ENCODE results near the gene NTM. TPM values are rescaled to one million over a fixed set of nuclear protein-coding genes. Genes with fewer than 3 reads are reported as not detected.

The NTM gene
- total and polyA plus RNA-seq, 2 donors (not counting 3 experiments of a cell fraction or from before 2014, with no cell fraction given), result 1.00 to 1.1 TPM

- no peak overlapping the region for H3K27ac ChIP-seq (ENCODE audit: insufficient read depth, low read depth, low read length)
- no peaks in the 10 kb centered on the region for H4K20me1 ChIP-seq (replicated peaks; ENCODE audit: control insufficient read depth, extremely low read depth, insufficient read depth, low read length)
- H3K9me1 ChIP-seq (replicated peaks; ENCODE audit: control insufficient read depth, extremely low read depth, insufficient read depth, low read length), result no peaks in the 10 kb centered on the region
- no peak overlapping the region for H3K9ac ChIP-seq (replicated peaks; ENCODE audit: extremely low read depth, insufficient read depth, low read length)
- H3K36me3 ChIP-seq (ENCODE audit: control insufficient read depth in 2 of 2, extremely low read depth in 1 of 2, insufficient read depth in 2 of 2, low read length in 2 of 2), result no peaks in the 10 kb centered on the region
- no peak overlapping the region for H2AFZ ChIP-seq (ENCODE audit: low read depth, low read length)
- CTCF ChIA-PET, result interaction anchor here (1.4 kb wide), 1 partner anchor 12 kb away, joined by 4 read pairs; no protein-coding TSS in a partner anchor
- DNase-seq (ENCODE audit: low read depth, low spot score), result no peak
- intact Hi-C loops (cut with micrococcal nuclease) (loop anchor here (10.0 kb wide), 1 partner anchor 1785 kb away; no protein-coding TSS in a partner anchor), dilution Hi-C loops (cut with MboI; ENCODE audit: extremely low pct_ligation_motif_present, low sequenced_read_pairs) (no loop called here)
- H3K9me3 ChIP-seq (replicated peaks; ENCODE audit: control insufficient read depth, insufficient read depth, low read length), result no peaks in the 10 kb centered on the region
- TF ChIP-seq MAX (IDR thresholded peaks at IDR 0.05; ENCODE audit: insufficient read depth, insufficient read length), result no peak
- TF ChIP-seq POLR2AphosphoS5 (IDR thresholded peaks at IDR 0.05; ENCODE audit: insufficient read depth, low read depth, low read length), result no peak
- TF ChIP-seq CTCF (IDR thresholded peaks at IDR 0.05; ENCODE audit: extremely low read depth in 1 of 2, insufficient read depth in 1 of 2, low read depth in 1 of 2, low read length in 2 of 2), result no peak
- no peak for TF ChIP-seq JUN (IDR thresholded peaks at IDR 0.05; ENCODE audit: borderline replicate concordance, insufficient read depth, insufficient read length, low read depth)
- no peak overlapping the region for H3K4me2 ChIP-seq (ENCODE audit: insufficient read depth, low read length)
- no peak overlapping the region for H3K4me3 ChIP-seq (replicated peaks in 1 of 3; ENCODE audit: insufficient read depth in 1 of 3, low read depth in 1 of 3, low read length in 3 of 3)
- FAIRE-seq, result no peak
- POLR2A ChIA-PET, result no interaction called here
- BruUV-seq (replicated peaks), result no TSS peak
- H3K27me3 ChIP-seq (ENCODE audit: control insufficient read depth in 2 of 2, insufficient read depth in 2 of 2, low read length in 2 of 2), result no peaks in the 10 kb centered on the region
- peaks cover 4% of the 10 kb centered on the region for H3K4me1 ChIP-seq (ENCODE audit: control insufficient read depth, extremely low read depth, insufficient read depth, low read length)
- H3K79me2 ChIP-seq (ENCODE audit: control insufficient read depth, insufficient read depth, low read length), result no peaks in the 10 kb centered on the region
Observed at GRCh38 chr11:132050049-132050448, 679.6 kb downstream of the NTM start.

GRCh38 chr11:132050577-132051165 is 680.3 kb downstream of the NTM start:
- no peak overlapping the region for H3K4me3 ChIP-seq (replicated peaks in 1 of 3; ENCODE audit: insufficient read depth in 1 of 3, low read depth in 1 of 3, low read length in 3 of 3)
- dilution Hi-C loops (cut with MboI; ENCODE audit: extremely low pct_ligation_motif_present, low sequenced_read_pairs), result no loop called here
- FAIRE-seq, result no peak
- H3K4me1 ChIP-seq (ENCODE audit: control insufficient read depth, extremely low read depth, insufficient read depth, low read length), result peaks cover 5% of the 10 kb centered on the region
- H3K9me1 ChIP-seq (replicated peaks; ENCODE audit: control insufficient read depth, extremely low read depth, insufficient read depth, low read length), result no peaks in the 10 kb centered on the region
- no peaks in the 10 kb centered on the region for H3K9me3 ChIP-seq (replicated peaks; ENCODE audit: control insufficient read depth, insufficient read depth, low read length)
- POLR2A ChIA-PET, result no interaction called here
- H4K20me1 ChIP-seq (replicated peaks; ENCODE audit: control insufficient read depth, extremely low read depth, insufficient read depth, low read length), result no peaks in the 10 kb centered on the region
- H3K36me3 ChIP-seq (ENCODE audit: control insufficient read depth in 2 of 2, extremely low read depth in 1 of 2, insufficient read depth in 2 of 2, low read length in 2 of 2), result no peaks in the 10 kb centered on the region
- H3K27ac ChIP-seq (ENCODE audit: insufficient read depth, low read depth, low read length), result no peak overlapping the region
- DNase-seq (ENCODE audit: low read depth, low spot score), result no peak
- intact Hi-C loops (cut with micrococcal nuclease), result loop anchor here (10.0 kb wide), 1 partner anchor 1784 kb away; no protein-coding TSS in a partner anchor
- TF ChIP-seq JUN (IDR thresholded peaks at IDR 0.05; ENCODE audit: borderline replicate concordance, insufficient read depth, insufficient read length, low read depth), result no peak
- TF ChIP-seq FOS (IDR thresholded peaks at IDR 0.05; ENCODE audit: borderline replicate concordance, insufficient read depth, low read length), result no peak
- TF ChIP-seq MYC (IDR thresholded peaks at IDR 0.05; ENCODE audit: low read depth, low read length), result no peak
- no peak for TF ChIP-seq EZH2 (IDR thresholded peaks at IDR 0.05; ENCODE audit: borderline replicate concordance, low read depth, low read length, severe bottlenecking)
- no peak for TF ChIP-seq MAX (IDR thresholded peaks at IDR 0.05; ENCODE audit: insufficient read depth, insufficient read length)
- no peak for TF ChIP-seq GATA2 (IDR thresholded peaks at IDR 0.05; ENCODE audit: insufficient read depth, insufficient read length, low read depth, low read length)
- TF ChIP-seq CTCF (IDR thresholded peaks at IDR 0.05; ENCODE audit: extremely low read depth in 1 of 2, insufficient read depth in 1 of 2, low read depth in 1 of 2, low read length in 2 of 2), result no peak
- TF ChIP-seq POLR2AphosphoS5 (IDR thresholded peaks at IDR 0.05; ENCODE audit: insufficient read depth, low read depth, low read length), result no peak
- TF ChIP-seq POLR2A (IDR thresholded peaks at IDR 0.05; ENCODE audit: low read depth, low read length), result no peak
- H3K4me2 ChIP-seq (ENCODE audit: insufficient read depth, low read length), result no peak overlapping the region
- no peak overlapping the region for H3K9ac ChIP-seq (replicated peaks; ENCODE audit: extremely low read depth, insufficient read depth, low read length)
- BruUV-seq (replicated peaks), result no TSS peak
- H3K27me3 ChIP-seq (ENCODE audit: control insufficient read depth in 2 of 2, insufficient read depth in 2 of 2, low read length in 2 of 2), result no peaks in the 10 kb centered on the region
- CTCF ChIA-PET, result interaction anchor here (1.4 to 1.9 kb wide), 2 partner anchors 11 to 76 kb away, joined by 4 to 11 read pairs; no protein-coding TSS in a partner anchor
- no peaks in the 10 kb centered on the region for H3K79me2 ChIP-seq (ENCODE audit: control insufficient read depth, insufficient read depth, low read length)
- no peak overlapping the region for H2AFZ ChIP-seq (ENCODE audit: low read depth, low read length)

Measured in endothelial cell of umbilical vein (primary cell).